ENCODE data around the gene SPRYD4. TPM values are rescaled to one million over a fixed set of nuclear protein-coding genes. Genes with fewer than 3 reads are reported as not detected.

SPRYD4 gene
- total and polyA plus RNA-seq, 2 of the 4 experiments (the other 2 are of a cell fraction) = 1.7 to 1.8 TPM

DNA sequence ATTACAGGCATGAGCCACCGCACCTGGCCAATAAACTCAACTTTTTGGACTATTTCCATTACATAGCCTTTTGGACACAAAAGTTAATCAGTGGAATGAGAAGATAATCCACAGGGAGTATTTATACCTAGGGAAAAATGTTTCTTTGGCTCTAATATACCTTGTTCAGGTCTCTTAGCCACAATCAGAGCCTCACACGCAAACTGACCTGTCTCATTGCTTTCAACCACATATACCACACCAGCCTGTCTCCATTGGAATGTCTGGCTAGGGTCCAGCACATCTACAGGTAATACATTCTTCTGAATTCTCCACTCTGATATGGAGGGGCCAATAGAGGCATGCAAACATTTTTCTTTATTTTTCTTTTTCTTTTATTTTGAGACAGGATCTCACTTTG lies 49.5 kb downstream of the SPRYD4 start:
- no CpG with 5 or more reads among the region's 2 CpGs for WGBS, 2 experiments (ENCODE audit: extremely low coverage in 2 of 2, insufficient read length in 1 of 2)
- H4K91ac ChIP-seq (ENCODE audit: insufficient read depth, low read depth, low read length) = peak overlapping the region; percentile 93
- no peaks in the 10 kb centered on the region for H3K9me3 ChIP-seq (ENCODE audit: control insufficient read depth, insufficient read depth, low read length)
- peaks cover 6% of the 10 kb centered on the region for H3K4me1 ChIP-seq (ENCODE audit: control insufficient read depth, insufficient read depth, low read length)
- no peak for ATAC-seq (ENCODE audit: low read depth)
- peak overlapping the region; percentile 76; the same call in 1 of the 2 replicates for H3K23ac ChIP-seq (ENCODE audit: low read depth, low read length)
- ChIA-PET POLR2A (ENCODE audit: unreplicated experiment) (no interaction called here), CTCF (interaction anchor here (2.0 kb wide), 1 partner anchor 119 kb away, joined by 7 read pairs; no protein-coding TSS in a partner anchor)
- no peaks in the 10 kb centered on the region for H3K27me3 ChIP-seq (ENCODE audit: control insufficient read depth, insufficient read depth, low read length)
- peak overlapping the region; percentile 85 for H3K14ac ChIP-seq (replicated peaks; ENCODE audit: low read depth, low read length)
- peaks cover 0 to 21% of the 10 kb centered on the region in 2 experiments; a peak in 2 of 4 replicates for H3K79me1 ChIP-seq (ENCODE audit: low read depth in 1 of 2, low read length in 2 of 2)
- intact Hi-C loops (cut with micrococcal nuclease) (no loop called here), in situ Hi-C loops (cut with MboI; ENCODE audit: low sequenced_read_pairs) (loop anchor here (25.0 kb wide), 1 partner anchor 469 kb away; a partner anchor contains a TSS), dilution Hi-C loops (cut with HindIII; ENCODE audit: low sequenced_read_pairs, unreplicated experiment) (no loop called here)
- H2BK120ac ChIP-seq (ENCODE audit: low read depth, low read length) = peak overlapping the region; percentile 90
- H3K4me2 ChIP-seq (ENCODE audit: low read depth, low read length) = no peak overlapping the region
- no peak for DNase-seq
- no peaks in the 10 kb centered on the region for H3K36me3 ChIP-seq (ENCODE audit: control insufficient read depth, insufficient read depth, low read length)
- no peaks in the 10 kb centered on the region for H4K20me1 ChIP-seq (ENCODE audit: insufficient read depth, low read length)
- peak overlapping the region; percentile 89 for H4K5ac ChIP-seq (ENCODE audit: low read depth, low read length)
- H3K18ac ChIP-seq (ENCODE audit: low read depth, low read length) = peak overlapping the region; percentile 74; the same call in 1 of the 2 replicates
- no peak overlapping the region for H2AFZ ChIP-seq (replicated peaks; ENCODE audit: low read length, poor library complexity)
- 0 out of 2 replicates have a peak overlapping the region, but pooled peaks have one; percentile 66 for H3K56ac ChIP-seq (ENCODE audit: extremely low read depth, insufficient read depth, low read length)
- peak overlapping the region; percentile 63 to 86; a peak in 3 of 4 replicates for H4K8ac ChIP-seq (ENCODE audit: low read depth in 2 of 2, low read length in 2 of 2)
- H3K4me3 ChIP-seq (ENCODE audit: insufficient read depth, low read depth, low read length) = no peak overlapping the region
- peak overlapping the region; percentile 98 for H2AK5ac ChIP-seq (ENCODE audit: low read depth, low read length)
- H2BK20ac ChIP-seq (ENCODE audit: low read depth, low read length) = peak overlapping the region; percentile 94
- peak overlapping the region; percentile 99 for H2BK15ac ChIP-seq (ENCODE audit: low read depth, low read length)
- H3K27ac ChIP-seq (ENCODE audit: insufficient read depth, low read length) = peak overlapping the region; percentile 72
- no peak overlapping the region for H2AK9ac ChIP-seq (replicated peaks; ENCODE audit: low read depth, low read length, poor library complexity)
- H2BK5ac ChIP-seq (ENCODE audit: low read depth, low read length, poor library complexity, severe bottlenecking) = peak overlapping the region; percentile 70
- TF ChIP-seq RCOR1 (IDR thresholded peaks at IDR 0.05; ENCODE audit: insufficient replicate concordance, low read length) = no peak
- no peak for TF ChIP-seq RAD21 (IDR thresholded peaks at IDR 0.05; ENCODE audit: low read length)
- no peak for TF ChIP-seq BHLHE40 (IDR thresholded peaks at IDR 0.05; ENCODE audit: low read depth, low read length)
- TF ChIP-seq, protein P1, sequence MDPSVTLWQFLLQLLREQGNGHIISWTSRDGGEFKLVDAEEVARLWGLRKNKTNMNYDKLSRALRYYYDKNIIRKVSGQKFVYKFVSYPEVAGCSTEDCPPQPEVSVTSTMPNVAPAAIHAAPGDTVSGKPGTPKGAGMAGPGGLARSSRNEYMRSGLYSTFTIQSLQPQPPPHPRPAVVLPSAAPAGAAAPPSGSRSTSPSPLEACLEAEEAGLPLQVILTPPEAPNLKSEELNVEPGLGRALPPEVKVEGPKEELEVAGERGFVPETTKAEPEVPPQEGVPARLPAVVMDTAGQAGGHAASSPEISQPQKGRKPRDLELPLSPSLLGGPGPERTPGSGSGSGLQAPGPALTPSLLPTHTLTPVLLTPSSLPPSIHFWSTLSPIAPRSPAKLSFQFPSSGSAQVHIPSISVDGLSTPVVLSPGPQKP (IDR thresholded peaks at IDR 0.05; ENCODE audit: borderline replicate concordance, low read depth, low read length) = no peak
- TF ChIP-seq MAFK (IDR thresholded peaks at IDR 0.05; ENCODE audit: low read depth, low read length) = no peak
- no peak for TF ChIP-seq SMC3 (IDR thresholded peaks at IDR 0.05; ENCODE audit: low read depth, low read length)
- TF ChIP-seq MAZ (IDR thresholded peaks at IDR 0.05; ENCODE audit: borderline replicate concordance, low read depth, low read length) = no peak
- TF ChIP-seq FOS (IDR thresholded peaks at IDR 0.05; ENCODE audit: low read depth, low read length) = no peak
- TF ChIP-seq, protein P2, sequence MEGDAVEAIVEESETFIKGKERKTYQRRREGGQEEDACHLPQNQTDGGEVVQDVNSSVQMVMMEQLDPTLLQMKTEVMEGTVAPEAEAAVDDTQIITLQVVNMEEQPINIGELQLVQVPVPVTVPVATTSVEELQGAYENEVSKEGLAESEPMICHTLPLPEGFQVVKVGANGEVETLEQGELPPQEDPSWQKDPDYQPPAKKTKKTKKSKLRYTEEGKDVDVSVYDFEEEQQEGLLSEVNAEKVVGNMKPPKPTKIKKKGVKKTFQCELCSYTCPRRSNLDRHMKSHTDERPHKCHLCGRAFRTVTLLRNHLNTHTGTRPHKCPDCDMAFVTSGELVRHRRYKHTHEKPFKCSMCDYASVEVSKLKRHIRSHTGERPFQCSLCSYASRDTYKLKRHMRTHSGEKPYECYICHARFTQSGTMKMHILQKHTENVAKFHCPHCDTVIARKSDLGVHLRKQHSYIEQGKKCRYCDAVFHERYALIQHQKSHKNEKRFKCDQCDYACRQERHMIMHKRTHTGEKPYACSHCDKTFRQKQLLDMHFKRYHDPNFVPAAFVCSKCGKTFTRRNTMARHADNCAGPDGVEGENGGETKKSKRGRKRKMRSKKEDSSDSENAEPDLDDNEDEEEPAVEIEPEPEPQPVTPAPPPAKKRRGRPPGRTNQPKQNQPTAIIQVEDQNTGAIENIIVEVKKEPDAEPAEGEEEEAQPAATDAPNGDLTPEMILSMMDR (conservative IDR thresholded peaks at IDR 0.05; ENCODE audit: low read depth, low read length) = no peak
- no peak for TF ChIP-seq POLR2A (IDR thresholded peaks at IDR 0.05; ENCODE audit: low read depth, low read length)
- TF ChIP-seq, protein P3, sequence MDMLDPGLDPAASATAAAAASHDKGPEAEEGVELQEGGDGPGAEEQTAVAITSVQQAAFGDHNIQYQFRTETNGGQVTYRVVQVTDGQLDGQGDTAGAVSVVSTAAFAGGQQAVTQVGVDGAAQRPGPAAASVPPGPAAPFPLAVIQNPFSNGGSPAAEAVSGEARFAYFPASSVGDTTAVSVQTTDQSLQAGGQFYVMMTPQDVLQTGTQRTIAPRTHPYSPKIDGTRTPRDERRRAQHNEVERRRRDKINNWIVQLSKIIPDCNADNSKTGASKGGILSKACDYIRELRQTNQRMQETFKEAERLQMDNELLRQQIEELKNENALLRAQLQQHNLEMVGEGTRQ (IDR thresholded peaks at IDR 0.05; ENCODE audit: low read depth, low read length) = no peak
- H3K4ac ChIP-seq (ENCODE audit: low read depth, low read length) = peak overlapping the region; percentile 87
- BruUV-seq (replicated peaks) = no TSS peak
- H3K9me1 ChIP-seq (ENCODE audit: insufficient read depth, low read length) = peaks cover 6% of the 10 kb centered on the region
- no peak overlapping the region for H3K9ac ChIP-seq (ENCODE audit: low read depth, low read length)
